ENCODE results near the gene MKNK2. TPM values are rescaled to one million over a fixed set of nuclear protein-coding genes. Genes with fewer than 3 reads are reported as not detected.

MKNK2 gene
- total RNA-seq, 4 donors from 2014 or later = 113 to 267 (median 193) TPM

DNA sequence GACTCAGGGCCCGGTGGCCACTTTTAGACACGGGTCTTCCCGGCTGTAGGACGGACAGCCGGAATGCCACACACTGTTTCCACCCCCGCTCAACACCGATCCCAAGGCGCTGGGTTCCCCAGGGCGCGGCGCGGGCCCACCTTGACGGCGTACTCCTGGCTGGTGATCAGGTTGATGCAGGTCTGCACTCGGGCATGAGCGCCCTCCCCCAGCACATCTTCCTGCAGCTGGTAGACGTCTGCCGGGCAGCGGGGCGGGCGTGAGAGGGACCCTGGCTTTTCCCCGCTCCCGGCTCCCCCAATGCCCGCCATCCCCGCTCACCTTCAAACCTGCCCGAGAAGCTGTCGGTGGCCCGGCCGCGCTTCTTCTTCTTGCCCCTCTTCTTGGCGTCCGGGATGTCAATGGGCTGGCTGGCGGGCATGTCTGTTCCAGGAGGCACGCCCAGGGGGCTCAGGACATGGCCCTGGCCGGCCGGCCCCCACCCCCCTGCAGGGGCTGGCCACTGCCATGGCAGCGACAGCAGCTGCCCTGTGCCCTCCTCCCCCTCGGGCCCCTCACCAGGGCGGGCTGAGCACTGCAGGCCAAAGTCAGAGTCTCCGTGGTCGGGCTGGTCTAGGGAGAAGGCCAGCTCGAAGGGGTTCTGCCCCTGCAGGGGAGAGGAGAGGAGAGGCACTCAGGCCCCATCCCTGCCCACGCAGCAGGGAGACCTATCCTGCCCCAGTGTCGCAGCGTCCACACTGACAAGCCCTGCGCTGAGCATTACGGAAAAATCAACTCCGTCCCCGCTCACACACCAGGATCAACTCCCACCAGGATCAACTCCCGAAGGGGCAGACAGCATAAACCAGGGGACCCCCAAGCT lies 4.8 kb downstream of the MKNK2 start:
- TF ChIP-seq POLR2AphosphoS5 (IDR thresholded peaks at IDR 0.05) = no peak
- TF ChIP-seq EP300 (IDR thresholded peaks at IDR 0.05) = no peak
- TF ChIP-seq POLR2A (IDR thresholded peaks at IDR 0.05; ENCODE audit: low read depth) = no peak
- TF ChIP-seq, protein P1, sequence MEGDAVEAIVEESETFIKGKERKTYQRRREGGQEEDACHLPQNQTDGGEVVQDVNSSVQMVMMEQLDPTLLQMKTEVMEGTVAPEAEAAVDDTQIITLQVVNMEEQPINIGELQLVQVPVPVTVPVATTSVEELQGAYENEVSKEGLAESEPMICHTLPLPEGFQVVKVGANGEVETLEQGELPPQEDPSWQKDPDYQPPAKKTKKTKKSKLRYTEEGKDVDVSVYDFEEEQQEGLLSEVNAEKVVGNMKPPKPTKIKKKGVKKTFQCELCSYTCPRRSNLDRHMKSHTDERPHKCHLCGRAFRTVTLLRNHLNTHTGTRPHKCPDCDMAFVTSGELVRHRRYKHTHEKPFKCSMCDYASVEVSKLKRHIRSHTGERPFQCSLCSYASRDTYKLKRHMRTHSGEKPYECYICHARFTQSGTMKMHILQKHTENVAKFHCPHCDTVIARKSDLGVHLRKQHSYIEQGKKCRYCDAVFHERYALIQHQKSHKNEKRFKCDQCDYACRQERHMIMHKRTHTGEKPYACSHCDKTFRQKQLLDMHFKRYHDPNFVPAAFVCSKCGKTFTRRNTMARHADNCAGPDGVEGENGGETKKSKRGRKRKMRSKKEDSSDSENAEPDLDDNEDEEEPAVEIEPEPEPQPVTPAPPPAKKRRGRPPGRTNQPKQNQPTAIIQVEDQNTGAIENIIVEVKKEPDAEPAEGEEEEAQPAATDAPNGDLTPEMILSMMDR (IDR thresholded peaks at IDR 0.05) = no peak
- Histone ChIP-seq H3K4me1 (peaks cover 80 to 89% (median 85%) of the 10 kb centered on the region in 4 donors), H3K4me3 (no peak overlapping the region), H3K27me3 (no peaks in the 10 kb centered on the region), H3K9me3 (no peaks in the 10 kb centered on the region), H3K36me3 (peaks cover 20 to 75% (median 58%) of the 10 kb centered on the region in 4 donors), H3K27ac (replicated peaks in 1 of 4) (peak overlapping the region; percentile 99 to 100 (median 100))
- 90% methylated on average over 34 of the region's 50 CpGs for whole genome bisulfite sequencing
- no peak for DNase-seq (ENCODE audit: extremely low spot score)
- intact Hi-C loops (cut with DNase I) = no loop called here

DNA sequence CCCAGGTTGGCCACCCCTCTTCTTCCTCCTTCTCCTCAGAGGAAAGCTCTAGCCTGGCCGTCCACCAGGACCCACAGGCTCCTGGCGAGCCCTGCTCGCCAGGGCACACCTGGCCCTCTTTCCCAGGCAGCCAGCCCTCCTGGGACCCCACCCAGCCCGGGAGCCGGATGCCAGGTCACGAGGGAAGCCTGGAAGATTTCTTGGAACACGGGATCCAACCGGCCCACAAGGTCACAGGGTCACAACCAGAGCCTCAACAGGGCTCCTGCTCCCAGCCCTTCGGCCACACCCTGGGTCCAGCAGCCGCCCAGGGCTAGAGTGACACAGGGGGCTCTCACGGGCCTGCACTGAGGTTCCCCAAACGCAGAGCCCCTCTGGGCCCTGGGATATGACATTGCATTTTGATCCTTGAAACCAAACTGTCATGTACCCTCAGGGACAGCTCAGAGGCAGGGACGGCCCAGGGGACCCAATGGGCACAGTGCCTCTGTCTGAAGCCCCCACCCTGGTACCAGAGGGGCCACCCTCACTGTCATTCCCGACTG lies 5.5 kb downstream of the MKNK2 start:
- intact Hi-C loops (cut with DNase I) = no loop called here
- H3K27me3 ChIP-seq = no peaks in the 10 kb centered on the region
- peaks cover 27 to 82% (median 65%) of the 10 kb centered on the region in 4 donors for H3K36me3 ChIP-seq
- H3K27ac ChIP-seq (replicated peaks in 1 of 4) = peak overlapping the region; percentile 99 to 100 (median 100)
- no peak for DNase-seq (ENCODE audit: extremely low spot score)
- peaks cover 86 to 95% (median 91%) of the 10 kb centered on the region in 4 donors for H3K4me1 ChIP-seq
- no peaks in the 10 kb centered on the region for H3K9me3 ChIP-seq
- H3K4me3 ChIP-seq = no peak overlapping the region
- peak; percentile 27 for TF ChIP-seq POLR2A (IDR thresholded peaks at IDR 0.05; ENCODE audit: low read depth)
- TF ChIP-seq, protein P1 (IDR thresholded peaks at IDR 0.05) = no peak
- WGBS = 58% methylated on average over 11 of the region's 14 CpGs

DNA sequence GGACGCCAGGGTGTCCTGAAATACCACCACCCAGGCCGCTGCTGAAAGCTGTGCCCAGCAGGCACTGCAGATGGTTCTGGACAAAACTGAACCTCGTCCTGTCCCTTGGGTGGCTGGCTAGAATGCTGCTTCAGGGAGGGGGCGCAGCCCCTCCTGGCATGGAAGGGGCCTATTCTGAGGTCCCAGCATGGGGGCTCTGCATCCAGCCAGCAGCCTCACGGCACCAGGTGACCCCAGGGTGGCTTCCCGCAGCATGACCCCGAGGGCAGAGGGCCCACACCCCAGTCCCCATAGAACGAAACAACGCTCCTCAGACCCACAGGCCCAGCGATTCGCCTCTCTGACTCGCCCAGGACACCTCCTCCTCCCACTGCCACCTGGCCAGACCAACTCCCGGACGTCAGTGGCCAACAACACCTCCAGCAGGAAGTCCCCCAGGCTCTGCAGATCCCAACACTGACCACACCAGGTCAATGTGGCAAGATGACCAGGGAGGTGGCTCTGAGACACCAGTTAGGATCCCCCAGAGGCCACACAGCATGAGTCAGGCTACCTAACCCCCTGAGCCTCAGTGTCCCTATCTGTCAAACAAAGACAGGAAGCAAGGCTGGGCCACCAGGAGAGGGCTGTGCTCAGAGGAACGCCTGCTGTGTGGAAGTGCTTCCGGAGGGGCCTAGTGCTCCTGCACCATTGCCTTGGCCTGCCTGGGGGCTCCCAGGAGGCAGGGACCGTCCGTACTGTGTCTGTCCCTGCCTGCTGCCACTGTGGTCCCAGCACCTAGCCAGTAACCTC lies 6.1 kb downstream of the MKNK2 start:
- peaks cover 93 to 100% (median 97%) of the 10 kb centered on the region in 4 donors for H3K4me1 ChIP-seq
- H3K36me3 ChIP-seq = peaks cover 34 to 89% (median 72%) of the 10 kb centered on the region in 4 donors
- DNase-seq (ENCODE audit: extremely low spot score) = no peak
- no peaks in the 10 kb centered on the region for H3K9me3 ChIP-seq
- no peak for TF ChIP-seq POLR2AphosphoS5 (IDR thresholded peaks at IDR 0.05)
- TF ChIP-seq EP300 (IDR thresholded peaks at IDR 0.05) = no peak
- no peak for TF ChIP-seq POLR2A (IDR thresholded peaks at IDR 0.05; ENCODE audit: low read depth)
- TF ChIP-seq, protein P1 (IDR thresholded peaks at IDR 0.05) = no peak
- intact Hi-C loops (cut with DNase I) = no loop called here
- peak overlapping the region; percentile 99 to 100 (median 100) for H3K27ac ChIP-seq (replicated peaks in 1 of 4)
- H3K4me3 ChIP-seq = no peak overlapping the region
- H3K27me3 ChIP-seq = no peaks in the 10 kb centered on the region
- 88% methylated on average over 15 of the region's 18 CpGs for WGBS

DNA sequence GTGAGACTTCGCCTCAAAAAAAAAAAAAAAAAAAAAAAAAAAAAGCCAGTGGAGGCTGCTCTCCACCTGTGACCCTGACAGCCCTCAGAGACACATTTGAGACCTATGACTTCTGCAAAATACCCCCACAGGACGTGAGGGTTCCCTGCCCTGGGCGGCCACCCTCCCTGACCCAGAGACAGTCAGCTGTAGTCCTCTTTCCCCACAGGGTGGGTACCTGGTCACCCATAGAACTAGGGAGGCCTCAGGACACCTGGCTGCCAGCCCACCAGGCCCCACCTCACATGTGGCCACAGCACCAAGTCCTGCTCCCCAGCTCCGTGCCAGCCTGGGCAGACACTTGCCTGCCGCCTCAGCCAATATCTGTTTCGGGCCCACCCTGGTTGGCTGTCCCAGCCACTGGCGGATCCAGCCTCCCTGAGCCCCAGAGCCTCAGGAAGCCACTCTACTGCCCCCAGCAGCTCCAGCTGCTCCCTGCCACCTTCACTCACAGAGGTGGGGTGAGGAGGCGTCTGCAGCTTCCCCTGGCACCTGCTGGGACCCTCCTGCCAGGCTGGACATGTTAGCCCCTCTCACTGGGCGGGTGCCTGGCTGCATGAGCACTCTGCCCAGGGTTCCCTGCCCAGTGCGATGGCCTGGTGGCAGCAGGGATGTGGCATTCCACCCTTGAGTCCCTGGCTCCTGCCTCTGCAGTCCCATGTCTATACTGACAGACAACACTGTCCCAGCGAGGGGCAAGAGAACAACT lies 6.9 kb downstream of the MKNK2 start:
- Histone ChIP-seq H3K4me3 (no peak overlapping the region), H3K4me1 (peaks cover 93 to 98% (median 95%) of the 10 kb centered on the region in 4 donors), H3K36me3 (peaks cover 41 to 95% (median 80%) of the 10 kb centered on the region in 4 donors), H3K27me3 (no peaks in the 10 kb centered on the region), H3K9me3 (no peaks in the 10 kb centered on the region), H3K27ac (replicated peaks in 1 of 4) (peak overlapping the region; percentile 99 to 100 (median 100))
- intact Hi-C loops (cut with DNase I) = no loop called here
- no peak for DNase-seq (ENCODE audit: extremely low spot score)
- no peak for TF ChIP-seq POLR2A (IDR thresholded peaks at IDR 0.05; ENCODE audit: low read depth)
- TF ChIP-seq, protein P1 (IDR thresholded peaks at IDR 0.05) = no peak
- no peak for TF ChIP-seq POLR2AphosphoS5 (IDR thresholded peaks at IDR 0.05)
- no peak for TF ChIP-seq EP300 (IDR thresholded peaks at IDR 0.05)
- WGBS = 84% methylated on average over 7 of the region's 11 CpGs
